HepG2 (cell line): ENCODE results near the gene NMU. TPM values are rescaled to one million over a fixed set of nuclear protein-coding genes. Genes with fewer than 3 reads are reported as not detected.

Experiments used
- ATAC-seq: fragments of 200-7000 bp; cut with Tn5 transposase; 3 replicates; pipeline ENCODE4 v1.9.1; 2020; ENCODE audit warnings: mild to moderate bottlenecking, moderate library complexity
- BruUV-seq: library from RNA; stranded (reverse); fragments of 400-500 nt; replicated peaks from 2 replicates; lab custom pipeline; 2021; lab: Mats Ljungman, UMichigan
- CTCF ChIA-PET: fragments of 300-600 bp; formaldehyde crosslinking; extraction: SDS; loops from one replicate; lab custom pipeline; 2021; ENCODE audit warnings: low total read pairs, inconsistent platforms, low intra/inter-chr PET ratio; lab: Yijun Ruan, JAX
- POLR2A ChIA-PET: fragments of 350-600 bp; sonication (Branson Sonifier 250); formaldehyde crosslinking; loops from one replicate; lab custom pipeline; 2020; ENCODE audit warnings: antibody characterized with exemption, inconsistent platforms; lab: Yijun Ruan, JAX
- DNase-seq: peaks from one replicate; pipeline ENCODE4 v3.0.0-alpha.2; 2015; ENCODE audit warnings: low spot score
- FAIRE-seq: peaks from 3 replicates; lab custom pipeline; 2011; peaks lifted over from hg19 to GRCh38; lab: Jason Lieb, UNC
- H2AFZ ChIP-seq: one replicate; pipeline ENCODE4 v1.6.1; 2011; ENCODE audit warnings: low read length, inconsistent platforms
- H3K27ac ChIP-seq: fragments of 300-600 bp; 3 replicates; pipeline ENCODE4 v1.8.0; 2011; ENCODE audit warnings: mixed run types, mild to moderate bottlenecking, mixed read lengths, low read length, inconsistent platforms; ENCODE audit not compliant: insufficient read depth; ENCODE audit errors: extremely low read length
- H3K27me3 ChIP-seq, 2 experiments: fragments of 200-600 bp in 1 of 2; 2 replicates in 1 of 2; 3 replicates in 1 of 2; pipeline versions ENCODE4 v1.6.0 to v1.8.0; 2011; ENCODE audit warnings: low read length in 2 of 2, mild to moderate bottlenecking in 2 of 2, moderate library complexity in 2 of 2, inconsistent platforms in 1 of 2; ENCODE audit not compliant: insufficient read depth in 2 of 2, control insufficient read depth in 1 of 2
- H3K36me3 ChIP-seq, 2 experiments: fragments of 200-600 bp in 1 of 2; replicated peaks in 1 of 2; 2 replicates in 1 of 2; 3 replicates in 1 of 2; pipeline versions ENCODE4 v1.5.1 to v1.8.0; 2011; ENCODE audit warnings: low read length in 2 of 2, inconsistent platforms in 1 of 2; ENCODE audit not compliant: insufficient read depth in 2 of 2, control insufficient read depth in 1 of 2
- H3K4me1 ChIP-seq: 2 replicates; pipeline ENCODE4 v1.5.1; 2012; ENCODE audit warnings: low read length, inconsistent platforms; ENCODE audit not compliant: insufficient read depth
- H3K4me2 ChIP-seq: 2 replicates; pipeline ENCODE4 v1.6.0; 2011; ENCODE audit warnings: low read depth, low read length, inconsistent platforms
- H3K4me3 ChIP-seq, 3 experiments: fragments of 200-600 bp in 1 of 3; sonication (generic), shearing (Covaris generic) in 1 of 3; replicated peaks in 1 of 3; 2 replicates each; pipeline ENCODE4 v1.5.1; 2011 to 2016; ENCODE audit warnings: low read length in 3 of 3, inconsistent platforms in 2 of 3, low read depth in 2 of 3, mild to moderate bottlenecking in 2 of 3, control low read depth in 1 of 3, mixed read lengths in 1 of 3; ENCODE audit not compliant: insufficient read depth in 1 of 3
- H3K79me2 ChIP-seq: one replicate; pipeline ENCODE4 v1.6.1; 2011; ENCODE audit warnings: low read length, inconsistent platforms; ENCODE audit not compliant: insufficient read depth
- H3K9ac ChIP-seq: 2 replicates; pipeline ENCODE4 v1.6.0; 2011; ENCODE audit warnings: mild to moderate bottlenecking, low read depth, low read length, inconsistent platforms; ENCODE audit not compliant: insufficient read depth
- H3K9me3 ChIP-seq: 2 replicates; pipeline ENCODE4 v1.5.1; 2012; ENCODE audit warnings: mild to moderate bottlenecking, low read length
- H4K20me1 ChIP-seq: 2 replicates; pipeline ENCODE4 v1.6.0; 2011; ENCODE audit warnings: inconsistent platforms, mild to moderate bottlenecking, low read length, moderate library complexity; ENCODE audit not compliant: insufficient read depth
- CENPT ChIP-seq: sonication (generic); formaldehyde crosslinking; IDR thresholded peaks from 2 replicates; pipeline ENCODE4 v1.8.0; 2022; ENCODE audit warnings: low read depth, mild to moderate bottlenecking, moderate library complexity, missing genetic modification reagents
- GZF1 ChIP-seq: sonication (generic); formaldehyde crosslinking; IDR thresholded peaks from 2 replicates; pipeline ENCODE4 v1.5.1; 2020; ENCODE audit warnings: mild to moderate bottlenecking, missing genetic modification reagents
- HNRNPK ChIP-seq: fragments of 200-400 bp; formaldehyde crosslinking; IDR thresholded peaks from 2 replicates; pipeline ENCODE4 v1.6.1; 2018; ENCODE audit warnings: low read length, low read depth, moderate library complexity, mild to moderate bottlenecking; ENCODE audit not compliant: poor library complexity, severe bottlenecking
- MED1 ChIP-seq: sonication (generic); formaldehyde crosslinking; IDR thresholded peaks from 2 replicates; pipeline ENCODE4 v1.4.0; 2020; ENCODE audit warnings: missing genetic modification reagents
- NR2F1 ChIP-seq, 2 experiments: fragments of 450-650 bp in 1 of 2; formaldehyde crosslinking in 1 of 2; IDR thresholded peaks; 2 replicates each; pipeline versions ENCODE4 v1.5.0 to v1.6.1; 2016 to 2020; ENCODE audit warnings: mild to moderate bottlenecking in 1 of 2, missing compliant biosample characterization in 1 of 2, missing genetic modification reagents in 1 of 2, moderate library complexity in 1 of 2
- POGZ ChIP-seq: sonication (generic); formaldehyde crosslinking; IDR thresholded peaks from 2 replicates; pipeline ENCODE4 v1.4.0; 2020; ENCODE audit warnings: mild to moderate bottlenecking, missing genetic modification reagents
- RBM39 ChIP-seq: fragments of 200-400 bp; formaldehyde crosslinking; IDR thresholded peaks from one replicate; pipeline ENCODE4 v1.6.1; 2018; ENCODE audit warnings: antibody characterized with exemption, mild to moderate bottlenecking, low read depth, low read length; ENCODE audit not compliant: poor library complexity, severe bottlenecking
- TRIM24 ChIP-seq: sonication (generic); formaldehyde crosslinking; IDR thresholded peaks from 2 replicates; pipeline ENCODE4 v1.8.0; 2022; ENCODE audit warnings: mild to moderate bottlenecking, missing genetic modification reagents
- TSC22D2 ChIP-seq: sonication (generic); formaldehyde crosslinking; IDR thresholded peaks from 2 replicates; pipeline ENCODE4 v1.5.1; 2020; ENCODE audit warnings: missing genetic modification reagents, mild to moderate bottlenecking, borderline replicate concordance
- ZNF12 ChIP-seq: sonication (generic); formaldehyde crosslinking; IDR thresholded peaks from 2 replicates; pipeline ENCODE4 v1.5.0; 2020; ENCODE audit warnings: missing genetic modification reagents
- ZNF138 ChIP-seq: sonication (generic); formaldehyde crosslinking; IDR thresholded peaks from 2 replicates; pipeline ENCODE4 v1.5.0; 2020; ENCODE audit warnings: mild to moderate bottlenecking, low read depth, missing genetic modification reagents
- ZNF20 ChIP-seq: sonication (generic); formaldehyde crosslinking; IDR thresholded peaks from 2 replicates; pipeline ENCODE4 v1.4.0; 2020; ENCODE audit warnings: mild to moderate bottlenecking, moderate library complexity, missing genetic modification reagents
- ZNF263 ChIP-seq: sonication (generic); formaldehyde crosslinking; IDR thresholded peaks from 2 replicates; pipeline ENCODE4 v1.4.0; 2020; ENCODE audit warnings: missing genetic modification reagents
- ZNF317 ChIP-seq: sonication (generic); formaldehyde crosslinking; IDR thresholded peaks from 2 replicates; pipeline ENCODE4 v1.5.0; 2020; ENCODE audit warnings: mild to moderate bottlenecking, missing genetic modification reagents
- ZNF879 ChIP-seq: sonication (generic); formaldehyde crosslinking; IDR thresholded peaks from 2 replicates; pipeline ENCODE4 v1.8.1; 2023; ENCODE audit warnings: missing genetic modification reagents
- WGBS: methylation state at CpG from one replicate; pipeline ENCODE4 v1.1.6; 2017; ENCODE audit warnings: low lambda C conversion rate; 5-methylcytosine and 5-hydroxymethylcytosine counted together
- in situ Hi-C: cut with HindIII; loops from 2 replicates; pipeline ENCODE4 v1.10.0; 2017; ENCODE audit warnings: low pct_unique_long_range_greater_than_20kb; ENCODE audit not compliant: extremely low pct_ligation_motif_present
- intact Hi-C: fragments of 100-400 bp; cut with micrococcal nuclease; formaldehyde crosslinking; loops from one replicate; pipeline ENCODE4 v1.10.0; 2022; ENCODE audit not compliant: unreplicated experiment
- polyA plus RNA-seq, 8 experiments: library from polyadenylated mRNA; depleted of rRNA in 3 of 8; stranded (reverse) in 7 of 8; unstranded in 1 of 8; fragments of >200 nt; fragmentation: Illumina TruSeq in 4 of 8; extraction: Trizol in 4 of 8; gene quantifications; 2 replicates each; pipeline versions ENCODE4 v1.2.1 to v1.2.3, GENCODE V29; 2011 to 2016; ENCODE audit warnings: low read depth in 4 of 8, missing spikeins in 1 of 8, mixed read lengths in 1 of 8; ENCODE audit not compliant: insufficient read depth in 1 of 8
- total RNA-seq, 5 experiments: library from RNA; depleted of rRNA; stranded (reverse); fragments of >200 nt; fragmentation: Illumina TruSeq; extraction: Trizol; gene quantifications; 2 replicates each; pipeline ENCODE4 v1.2.3, GENCODE V29; 2016; ENCODE audit warnings: low read depth in 1 of 5
- TF ChIP-seq, protein P1 (sequence below): sonication (generic); formaldehyde crosslinking; IDR thresholded peaks from 2 replicates; pipeline ENCODE4 v1.5.1; 2020; ENCODE audit warnings: mild to moderate bottlenecking, missing genetic modification reagents
- TF ChIP-seq, protein P2 (sequence below): sonication (generic); formaldehyde crosslinking; IDR thresholded peaks from 2 replicates; pipeline ENCODE4 v1.5.1; 2020; ENCODE audit warnings: mild to moderate bottlenecking, missing genetic modification reagents, moderate library complexity
- TF ChIP-seq, protein P3 (sequence below): sonication (generic); formaldehyde crosslinking; IDR thresholded peaks from 2 replicates; pipeline ENCODE4 v1.4.0; 2020; ENCODE audit warnings: missing genetic modification reagents

NMU gene
- total and polyA plus RNA-seq, 2 of the 13 experiments (the other 11 are each of a cell fraction or from before 2014, with no cell fraction given): not detected

DNA sequence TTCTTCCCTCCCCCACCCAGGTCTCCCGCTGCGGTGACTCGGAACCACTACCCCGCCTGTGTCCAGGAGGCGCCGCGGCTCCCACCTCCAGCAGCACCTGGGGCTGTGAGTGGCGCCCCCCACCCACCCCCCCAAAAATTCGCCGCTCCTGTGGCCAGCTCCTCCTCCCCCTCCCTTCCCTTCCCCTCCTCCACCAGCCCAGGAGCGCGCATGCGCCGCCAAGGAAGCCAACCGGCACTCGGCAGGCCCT lies 89.7 kb downstream of the NMU start (continued):
- TF ChIP-seq, protein P1, sequence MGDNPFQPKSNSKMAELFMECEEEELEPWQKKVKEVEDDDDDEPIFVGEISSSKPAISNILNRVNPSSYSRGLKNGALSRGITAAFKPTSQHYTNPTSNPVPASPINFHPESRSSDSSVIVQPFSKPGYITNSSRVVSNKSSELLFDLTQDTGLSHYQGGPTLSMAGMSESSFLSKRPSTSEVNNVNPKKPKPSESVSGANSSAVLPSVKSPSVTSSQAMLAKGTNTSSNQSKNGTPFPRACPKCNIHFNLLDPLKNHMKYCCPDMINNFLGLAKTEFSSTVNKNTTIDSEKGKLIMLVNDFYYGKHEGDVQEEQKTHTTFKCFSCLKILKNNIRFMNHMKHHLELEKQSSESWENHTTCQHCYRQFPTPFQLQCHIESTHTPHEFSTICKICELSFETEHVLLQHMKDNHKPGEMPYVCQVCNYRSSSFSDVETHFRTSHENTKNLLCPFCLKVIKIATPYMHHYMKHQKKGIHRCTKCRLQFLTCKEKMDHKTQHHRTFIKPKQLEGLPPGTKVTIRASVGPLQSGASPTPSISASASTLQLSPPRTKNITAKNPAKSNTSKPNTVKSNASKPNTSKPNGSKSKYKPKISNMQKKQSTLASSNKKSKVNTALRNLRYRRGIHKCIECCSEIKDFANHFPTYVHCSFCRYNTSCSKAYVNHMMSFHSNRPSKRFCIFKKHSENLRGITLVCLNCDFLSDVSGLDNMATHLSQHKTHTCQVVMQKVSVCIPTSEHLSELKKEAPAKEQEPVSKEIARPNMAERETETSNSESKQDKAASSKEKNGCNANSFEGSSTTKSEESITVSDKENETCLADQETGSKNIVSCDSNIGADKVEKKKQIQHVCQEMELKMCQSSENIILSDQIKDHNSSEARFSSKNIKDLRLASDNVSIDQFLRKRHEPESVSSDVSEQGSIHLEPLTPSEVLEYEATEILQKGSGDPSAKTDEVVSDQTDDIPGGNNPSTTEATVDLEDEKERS: no peak
- TF ChIP-seq ZNF317 (CRISPR knock-in tag): no peak
- TF ChIP-seq, all 625 proteins: peak for 4

DNA sequence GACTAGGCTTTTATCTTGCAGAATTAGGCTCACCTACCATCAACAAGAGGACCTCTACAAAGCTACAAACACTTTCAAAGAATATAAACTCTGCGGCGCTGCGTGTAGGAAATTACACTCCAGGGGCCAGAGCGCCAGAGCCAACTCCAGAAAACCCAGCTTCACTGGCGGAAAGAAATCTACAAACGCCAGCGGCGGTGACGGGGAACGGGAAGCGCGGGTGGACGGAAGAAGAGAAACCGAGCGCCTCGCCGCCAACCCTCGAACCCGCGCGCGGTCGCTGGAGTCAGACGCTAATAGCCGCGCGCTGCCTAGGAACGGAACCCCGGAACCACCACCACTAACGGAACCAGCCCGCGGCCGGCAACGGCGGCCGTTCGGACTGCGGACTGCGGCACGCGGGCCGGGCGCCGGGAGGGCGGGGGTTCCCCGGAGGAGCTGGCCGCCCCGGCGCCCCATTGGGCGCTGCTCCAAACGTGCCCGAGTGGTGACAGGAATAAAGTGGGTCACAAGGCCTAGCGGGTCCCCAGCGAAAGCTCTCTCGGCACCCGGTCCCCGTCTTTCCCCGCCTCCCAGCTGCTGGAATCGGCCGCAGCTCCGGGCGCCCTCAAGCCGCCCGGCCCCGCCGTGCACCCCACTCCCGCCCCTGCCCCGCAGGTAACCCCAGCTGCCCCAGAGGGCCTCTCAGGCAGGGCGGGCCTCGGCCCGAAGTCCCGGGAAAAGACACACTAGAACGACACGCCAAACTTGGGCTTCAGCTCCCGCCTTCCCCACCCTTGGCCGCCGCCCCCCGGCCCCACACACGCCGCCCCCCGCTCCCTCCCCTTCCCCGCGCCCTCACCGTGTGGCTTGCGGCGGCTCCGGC lies 90.2 kb downstream of the NMU start:
- intact Hi-C loops: loop anchor here (5.0 kb wide), 2 partner anchors 79 to 306 kb away; partner anchors contain the start of gene EXOC1
- 2% methylated on average over 9 of the region's 87 CpGs for WGBS
- POLR2A ChIA-PET: interaction anchor here (0.7 to 3.1 kb wide), 10 partner anchors 108 to 1431 kb away, joined by 3 to 17 read pairs (median 3); partner anchors contain the start of genes AASDH, NOA1, PAICS and SRD5A3
- Histone ChIP-seq H3K9me3 (no peaks in the 10 kb centered on the region), H3K4me1 (peaks cover 38% of the 10 kb centered on the region), H3K27ac (peak overlapping the region; percentile 98), H4K20me1 (no peaks in the 10 kb centered on the region; the same call in 1 of the 2 replicates), H3K9ac (peak overlapping the region; percentile 89), H3K36me3 (no peaks in the 10 kb centered on the region), H3K4me3 (peak overlapping the region; percentile 78 to 91 (median 89)), H3K79me2 (peaks cover 38% of the 10 kb centered on the region), H3K4me2 (peak overlapping the region; percentile 73), H2AFZ (no peak overlapping the region), H3K27me3 (no peaks in the 10 kb centered on the region; a peak in 1 of 5 replicates)
- in situ Hi-C loops: no loop called here
- FAIRE-seq (no peak), ATAC-seq (peak; percentile 80), DNase-seq (peak; percentile 60)
- CTCF ChIA-PET: no interaction called here
- no TSS peak for BruUV-seq
- no peak for TF ChIP-seq GZF1 (CRISPR knock-in tag)
- no peak for TF ChIP-seq ZNF879 (CRISPR knock-in tag)
- TF ChIP-seq ZNF263 (CRISPR knock-in tag): no peak
- no peak for TF ChIP-seq HNRNPK
- TF ChIP-seq, protein P2, sequence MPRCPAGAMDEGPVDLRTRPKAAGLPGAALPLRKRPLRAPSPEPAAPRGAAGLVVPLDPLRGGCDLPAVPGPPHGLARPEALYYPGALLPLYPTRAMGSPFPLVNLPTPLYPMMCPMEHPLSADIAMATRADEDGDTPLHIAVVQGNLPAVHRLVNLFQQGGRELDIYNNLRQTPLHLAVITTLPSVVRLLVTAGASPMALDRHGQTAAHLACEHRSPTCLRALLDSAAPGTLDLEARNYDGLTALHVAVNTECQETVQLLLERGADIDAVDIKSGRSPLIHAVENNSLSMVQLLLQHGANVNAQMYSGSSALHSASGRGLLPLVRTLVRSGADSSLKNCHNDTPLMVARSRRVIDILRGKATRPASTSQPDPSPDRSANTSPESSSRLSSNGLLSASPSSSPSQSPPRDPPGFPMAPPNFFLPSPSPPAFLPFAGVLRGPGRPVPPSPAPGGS (CRISPR knock-in tag): peak; percentile 70; the same call in 1 of the 2 replicates
- peak; percentile 49 for TF ChIP-seq RBM39
- no peak for TF ChIP-seq TRIM24 (CRISPR knock-in tag)
- no peak for TF ChIP-seq ZNF138 (CRISPR knock-in tag)
- no peak for TF ChIP-seq CENPT (CRISPR knock-in tag)
- TF ChIP-seq TSC22D2 (CRISPR knock-in tag): 0 out of 2 replicates have a peak, but pooled peaks have one; percentile 20
- TF ChIP-seq, protein P3, sequence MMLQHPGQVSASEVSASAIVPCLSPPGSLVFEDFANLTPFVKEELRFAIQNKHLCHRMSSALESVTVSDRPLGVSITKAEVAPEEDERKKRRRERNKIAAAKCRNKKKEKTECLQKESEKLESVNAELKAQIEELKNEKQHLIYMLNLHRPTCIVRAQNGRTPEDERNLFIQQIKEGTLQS (CRISPR knock-in tag): no peak; the same call in 1 of the 2 replicates
- TF ChIP-seq MED1 (CRISPR knock-in tag): peak; percentile 29; the same call in 1 of the 2 replicates
- TF ChIP-seq ZNF12 (CRISPR knock-in tag): no peak
- peak; percentile 56; the same call in 1 of the 2 replicates for TF ChIP-seq POGZ (CRISPR knock-in tag)
- TF ChIP-seq NR2F1 (CRISPR knock-in tag; IDR thresholded peaks at IDR 0.05): no peak
- TF ChIP-seq ZNF20 (CRISPR knock-in tag): 0 out of 2 replicates have a peak, but pooled peaks have one; percentile 5
